IMR-90 (cell line): Measurements from ENCODE around the gene CFD. TPM values are rescaled to one million over a fixed set of nuclear protein-coding genes. Genes with fewer than 3 reads are reported as not detected.

ENCODE experiments used
- ATAC-seq: fragments of 200-7000 bp; cut with Tn5 transposase; 2 replicates; pipeline ENCODE4 v1.9.1; 2020; ENCODE audit warnings: low read depth, mild to moderate bottlenecking, moderate library complexity
- BruUV-seq: library from RNA; stranded (reverse); fragments of 400-500 nt; replicated peaks from 2 replicates; lab custom pipeline; 2021; lab: Mats Ljungman, UMichigan
- CTCF ChIA-PET: fragments of 300-600 bp; formaldehyde crosslinking; extraction: SDS; loops from one replicate; lab custom pipeline; 2021; ENCODE audit warnings: antibody characterized with exemption; lab: Yijun Ruan, JAX
- POLR2A ChIA-PET: fragments of 300-600 bp; sonication (Branson Sonifier 250); formaldehyde crosslinking; loops from one replicate; lab custom pipeline; 2022; ENCODE audit warnings: antibody characterized with exemption; ENCODE audit not compliant: unreplicated experiment; lab: Charles Lee
- DNase-seq: peaks from one replicate; pipeline ENCODE4 v3.0.0; 2013
- H2AFZ ChIP-seq: replicated peaks from 2 replicates; pipeline ENCODE3; 2013; ENCODE audit warnings: low read length, mild to moderate bottlenecking; ENCODE audit not compliant: poor library complexity
- H2AK5ac ChIP-seq: 2 replicates; pipeline ENCODE4 v1.6.1; 2013; ENCODE audit warnings: low read depth, low read length, inconsistent platforms
- H2AK9ac ChIP-seq: replicated peaks from 2 replicates; pipeline ENCODE3; 2013; ENCODE audit warnings: mild to moderate bottlenecking, low read depth, low read length, moderate library complexity; ENCODE audit not compliant: poor library complexity
- H2BK120ac ChIP-seq: 2 replicates; pipeline ENCODE4 v1.6.1; 2013; ENCODE audit warnings: low read depth, low read length, inconsistent platforms
- H2BK15ac ChIP-seq: 3 replicates; pipeline ENCODE4 v1.6.1; 2013; ENCODE audit warnings: low read depth, low read length, inconsistent platforms
- H2BK20ac ChIP-seq: 2 replicates; pipeline ENCODE4 v1.6.1; 2013; ENCODE audit warnings: low read depth, mild to moderate bottlenecking, inconsistent platforms, low read length, moderate library complexity
- H2BK5ac ChIP-seq: 2 replicates; pipeline ENCODE4 v1.6.1; 2013; ENCODE audit warnings: mild to moderate bottlenecking, low read depth, low read length, inconsistent platforms; ENCODE audit not compliant: poor library complexity, severe bottlenecking
- H3K14ac ChIP-seq: replicated peaks from 2 replicates; pipeline ENCODE4 v1.6.1; 2013; ENCODE audit warnings: low read depth, low read length, inconsistent platforms
- H3K18ac ChIP-seq: 2 replicates; pipeline ENCODE4 v1.6.1; 2013; ENCODE audit warnings: low read depth, low read length, control low read depth
- H3K23ac ChIP-seq: 2 replicates; pipeline ENCODE4 v1.6.1; 2013; ENCODE audit warnings: low read depth, low read length, inconsistent platforms
- H3K27ac ChIP-seq: 2 replicates; pipeline ENCODE4 v1.5.1; 2013; ENCODE audit warnings: mild to moderate bottlenecking, control low read depth, low read length; ENCODE audit not compliant: insufficient read depth
- H3K27me3 ChIP-seq: 2 replicates; pipeline ENCODE4 v1.6.1; 2013; ENCODE audit warnings: low read length; ENCODE audit not compliant: control insufficient read depth, insufficient read depth
- H3K36me3 ChIP-seq: 2 replicates; pipeline ENCODE4 v1.6.1; 2013; ENCODE audit warnings: low read length, mixed read lengths; ENCODE audit not compliant: control insufficient read depth, insufficient read depth
- H3K4ac ChIP-seq: 2 replicates; pipeline ENCODE4 v1.6.1; 2013; ENCODE audit warnings: low read depth, low read length, inconsistent platforms
- H3K4me1 ChIP-seq: 2 replicates; pipeline ENCODE4 v1.6.1; 2013; ENCODE audit warnings: low read length, mixed read lengths; ENCODE audit not compliant: control insufficient read depth, insufficient read depth
- H3K4me2 ChIP-seq: 2 replicates; pipeline ENCODE4 v1.6.1; 2013; ENCODE audit warnings: low read depth, mild to moderate bottlenecking, control low read depth, low read length, moderate library complexity
- H3K4me3 ChIP-seq: 2 replicates; pipeline ENCODE4 v1.5.1; 2013; ENCODE audit warnings: low read depth, mild to moderate bottlenecking, control low read depth, low read length, moderate library complexity; ENCODE audit not compliant: insufficient read depth
- H3K56ac ChIP-seq: 2 replicates; pipeline ENCODE4 v1.6.1; 2013; ENCODE audit warnings: low read length, inconsistent platforms; ENCODE audit not compliant: insufficient read depth; ENCODE audit errors: extremely low read depth
- H3K79me1 ChIP-seq, 2 experiments: 2 replicates each; pipeline ENCODE4 v1.6.1; 2013; ENCODE audit warnings: low read length in 2 of 2, inconsistent platforms in 1 of 2, low read depth in 1 of 2
- H3K9ac ChIP-seq: 2 replicates; pipeline ENCODE4 v1.6.1; 2013; ENCODE audit warnings: low read depth, low read length, control low read depth
- H3K9me1 ChIP-seq: 2 replicates; pipeline ENCODE4 v1.6.1; 2013; ENCODE audit warnings: low read length, inconsistent platforms; ENCODE audit not compliant: insufficient read depth
- H3K9me3 ChIP-seq: 2 replicates; pipeline ENCODE4 v1.6.1; 2013; ENCODE audit warnings: low read length; ENCODE audit not compliant: control insufficient read depth, insufficient read depth
- H4K20me1 ChIP-seq: 2 replicates; pipeline ENCODE4 v1.6.1; 2013; ENCODE audit warnings: low read length, inconsistent platforms; ENCODE audit not compliant: insufficient read depth
- H4K5ac ChIP-seq: 2 replicates; pipeline ENCODE4 v1.6.1; 2013; ENCODE audit warnings: mild to moderate bottlenecking, low read depth, low read length, control low read depth
- H4K8ac ChIP-seq, 2 experiments: 2 replicates each; pipeline ENCODE4 v1.6.1; 2013; ENCODE audit warnings: low read depth in 2 of 2, low read length in 2 of 2, control low read depth in 1 of 2, inconsistent platforms in 1 of 2
- H4K91ac ChIP-seq: 2 replicates; pipeline ENCODE4 v1.6.1; 2013; ENCODE audit warnings: low read depth, low read length, inconsistent platforms; ENCODE audit not compliant: insufficient read depth
- BHLHE40 ChIP-seq: fragments of 150-350 bp; IDR thresholded peaks from 2 replicates; pipeline ENCODE4 v1.6.1; 2016; ENCODE audit warnings: mild to moderate bottlenecking, low read depth, low read length
- CEBPB ChIP-seq: IDR thresholded peaks from 2 replicates; pipeline ENCODE4 v1.6.1; 2012; ENCODE audit warnings: low read depth, low read length, improper control_type of control experiment
- CHD1 ChIP-seq: IDR thresholded peaks from 2 replicates; pipeline ENCODE4 v1.6.1; 2012; ENCODE audit warnings: low read depth, low read length, improper control_type of control experiment
- CTCF ChIP-seq: conservative IDR thresholded peaks from 2 replicates; pipeline ENCODE4 v1.5.1; 2012; ENCODE audit warnings: mild to moderate bottlenecking, low read depth, low read length, improper control_type of control experiment
- ELK1 ChIP-seq: fragments of 150-350 bp; IDR thresholded peaks from 2 replicates; pipeline ENCODE4 v1.6.1; 2016; ENCODE audit warnings: low read depth, mild to moderate bottlenecking, low read length, moderate library complexity, borderline replicate concordance
- FOS ChIP-seq: fragments of 150-350 bp; IDR thresholded peaks from 2 replicates; pipeline ENCODE4 v1.6.1; 2016; ENCODE audit warnings: low read depth, low read length
- MAFK ChIP-seq: IDR thresholded peaks from 2 replicates; pipeline ENCODE4 v1.6.1; 2012; ENCODE audit warnings: low read depth, low read length, improper control_type of control experiment
- MAZ ChIP-seq: IDR thresholded peaks from 2 replicates; pipeline ENCODE4 v1.6.1; 2012; ENCODE audit warnings: low read depth, mild to moderate bottlenecking, low read length, improper control_type of control experiment, moderate library complexity, borderline replicate concordance
- MXI1 ChIP-seq: IDR thresholded peaks from 2 replicates; pipeline ENCODE4 v1.6.1; 2012; ENCODE audit warnings: low read depth, mild to moderate bottlenecking, low read length, moderate library complexity, borderline replicate concordance
- NFE2L2 ChIP-seq: fragments of 150-350 bp; IDR thresholded peaks from 2 replicates; pipeline ENCODE4 v1.6.1; 2016; ENCODE audit warnings: low read depth, mild to moderate bottlenecking, low read length
- POLR2A ChIP-seq: IDR thresholded peaks from 2 replicates; pipeline ENCODE4 v1.6.1; 2012; ENCODE audit warnings: mild to moderate bottlenecking, low read depth, low read length
- RAD21 ChIP-seq: IDR thresholded peaks from 2 replicates; pipeline ENCODE4 v1.6.1; 2012; ENCODE audit warnings: low read length, improper control_type of control experiment
- RCOR1 ChIP-seq: IDR thresholded peaks from 2 replicates; pipeline ENCODE4 v1.6.1; 2012; ENCODE audit warnings: mild to moderate bottlenecking, low read length, improper control_type of control experiment; ENCODE audit not compliant: insufficient replicate concordance
- RFX5 ChIP-seq: IDR thresholded peaks from 2 replicates; pipeline ENCODE4 v1.8.0; 2012; ENCODE audit warnings: low read depth, mild to moderate bottlenecking, low read length, moderate library complexity
- SMC3 ChIP-seq: fragments of 150-350 bp; IDR thresholded peaks from 2 replicates; pipeline ENCODE4 v1.6.1; 2016; ENCODE audit warnings: low read depth, mild to moderate bottlenecking, antibody characterized with exemption, low read length, moderate library complexity
- USF2 ChIP-seq: fragments of 150-350 bp; IDR thresholded peaks from 2 replicates; pipeline ENCODE4 v1.6.1; 2017; ENCODE audit warnings: mild to moderate bottlenecking, antibody characterized with exemption, low read length, low read depth
- WGBS, 2 experiments: methylation state at CpG; one replicate each; pipeline versions ENCODE4 v1.1.5 to v1.1.7; 2013; ENCODE audit warnings: missing lambda C conversion rate in 2 of 2; ENCODE audit not compliant: insufficient read length in 1 of 2; ENCODE audit errors: extremely low coverage in 2 of 2; 5-methylcytosine and 5-hydroxymethylcytosine counted together
- dilution Hi-C: fragments of 300-500 bp; cut with HindIII; formaldehyde crosslinking; loops from one replicate; pipeline ENCODE4 v1.14.3; 2018; ENCODE audit warnings: low sequenced_read_pairs; ENCODE audit not compliant: unreplicated experiment
- in situ Hi-C: fragments of 300-500 bp; cut with MboI; formaldehyde crosslinking; loops from 3 replicates; pipeline ENCODE4 v1.14.3; 2019; ENCODE audit warnings: low sequenced_read_pairs, inconsistent platforms, mixed read lengths
- intact Hi-C: fragments of 100-400 bp; cut with micrococcal nuclease; formaldehyde crosslinking; loops from 2 replicates; pipeline ENCODE4 v1.10.0; 2022
- polyA plus RNA-seq, 3 experiments: library from polyadenylated mRNA; depleted of rRNA; stranded (reverse); fragments of >200 nt; gene quantifications; 2 replicates each; pipeline ENCODE4 v1.2.3, GENCODE V29; 2012; ENCODE audit warnings: low replicate concordance in 1 of 3
- total RNA-seq: library from RNA; depleted of rRNA; stranded (reverse); fragments of >200 nt; gene quantifications from 2 replicates; pipeline ENCODE4 v1.2.3, GENCODE V29; 2012

CFD gene
- total and polyA plus RNA-seq, 2 of the 4 experiments (the other 2 are of a cell fraction) = 1.4 to 2.8 TPM

- ATAC-seq = no peak
- Histone ChIP-seq H3K4ac (no peak overlapping the region), H4K20me1 (peaks cover 73% of the 10 kb centered on the region), H3K4me3 (no peak overlapping the region), H3K4me2 (no peak overlapping the region), H3K79me1 (peaks cover 16 to 75% of the 10 kb centered on the region in 2 experiments), H4K91ac (no peak overlapping the region), H2AK5ac (no peak overlapping the region), H3K9me3 (no peaks in the 10 kb centered on the region), H3K9me1 (no peaks in the 10 kb centered on the region), H3K23ac (no peak overlapping the region), H2BK120ac (no peak overlapping the region), H2AFZ (no peak overlapping the region), H3K4me1 (peaks cover 8% of the 10 kb centered on the region; the same call in 1 of the 2 replicates), H3K36me3 (peaks cover 5% of the 10 kb centered on the region; the same call in 1 of the 2 replicates), H2BK20ac (no peak overlapping the region), H3K27ac (no peak overlapping the region), H4K8ac (no peak overlapping the region), H4K5ac (no peak overlapping the region), H2BK15ac (no peak overlapping the region), H3K18ac (no peak overlapping the region), H2BK5ac (no peak overlapping the region), H3K27me3 (no peaks in the 10 kb centered on the region), H2AK9ac (no peak overlapping the region), H3K14ac (no peak overlapping the region), H3K9ac (no peak overlapping the region), H3K56ac (no peak overlapping the region)
- no peak for DNase-seq
- TF ChIP-seq FOS (no peak), RAD21 (no peak), RFX5 (no peak), NFE2L2 (no peak), CEBPB (no peak), USF2 (no peak), ELK1 (no peak), MAFK (no peak), MAZ (no peak), MXI1 (no peak), POLR2A (no peak), CTCF (no peak), BHLHE40 (no peak), CHD1 (no peak), RCOR1 (no peak), SMC3 (no peak)
- dilution Hi-C loops (no loop called here), intact Hi-C loops (no loop called here), in situ Hi-C loops (no loop called here)
- WGBS, 2 experiments = 100% methylated on average over 3 of the region's 14 CpGs; no CpG with 5 or more reads in 1 of the 2 experiments
- no TSS peak for BruUV-seq
- ChIA-PET CTCF (no interaction called here), POLR2A (no interaction called here)
Observed at GRCh38 chr19:907183-907853, 47.9 kb downstream of the CFD start.
